GM21529 (cell line): ENCODE data around the gene NR6A1.
"Not testable (repeated sequence)": the region's sequence is repeated elsewhere in the genome, so short reads cannot be mapped to it uniquely, and the experiment has no call there.

Experiments
- ATAC-seq: cut with Tn5 transposase; IDR thresholded peaks from one replicate; pipeline ENCODE4 v1.9.1; 2021; ENCODE audit not compliant: unreplicated experiment

Gene NR6A1

DNA sequence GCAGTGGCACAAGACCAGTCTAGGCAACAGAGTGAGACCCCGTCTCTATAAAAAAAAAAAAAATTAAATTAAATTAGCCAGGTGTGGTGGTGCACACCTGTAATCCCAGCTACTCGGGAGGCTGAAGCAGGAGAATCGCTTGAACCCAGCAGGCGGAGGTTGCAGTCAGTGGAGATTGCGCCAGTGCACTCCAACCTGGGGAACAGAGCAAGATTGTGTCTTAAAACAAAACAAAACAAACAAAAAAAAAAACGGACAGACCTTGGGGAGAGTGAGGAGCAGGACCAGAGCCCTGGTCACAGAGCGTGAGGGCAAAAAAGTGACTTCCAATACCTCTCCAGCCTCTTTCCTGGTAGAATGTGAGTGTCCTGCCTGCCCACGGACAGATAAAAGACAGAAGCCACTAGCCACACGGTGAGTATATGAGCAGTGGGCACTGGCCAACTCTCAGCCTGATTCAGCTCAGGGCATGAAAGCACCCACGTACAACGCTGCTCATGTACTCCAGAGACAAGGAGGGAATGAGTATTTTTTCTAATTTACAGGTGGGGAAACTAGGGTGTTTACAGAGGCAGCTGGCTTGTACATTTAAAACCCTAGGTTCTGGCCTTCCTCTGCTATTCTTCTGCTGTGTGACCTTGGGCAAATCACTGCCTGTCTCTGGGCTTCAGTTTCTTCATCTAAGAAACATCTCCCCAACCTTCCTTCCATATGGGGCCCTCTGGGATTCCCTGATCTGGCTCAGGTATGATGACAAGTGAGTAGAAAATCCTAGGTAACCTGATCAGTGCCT is 7.7 kb upstream of the NR6A1 start:
- ATAC-seq: no peak

DNA sequence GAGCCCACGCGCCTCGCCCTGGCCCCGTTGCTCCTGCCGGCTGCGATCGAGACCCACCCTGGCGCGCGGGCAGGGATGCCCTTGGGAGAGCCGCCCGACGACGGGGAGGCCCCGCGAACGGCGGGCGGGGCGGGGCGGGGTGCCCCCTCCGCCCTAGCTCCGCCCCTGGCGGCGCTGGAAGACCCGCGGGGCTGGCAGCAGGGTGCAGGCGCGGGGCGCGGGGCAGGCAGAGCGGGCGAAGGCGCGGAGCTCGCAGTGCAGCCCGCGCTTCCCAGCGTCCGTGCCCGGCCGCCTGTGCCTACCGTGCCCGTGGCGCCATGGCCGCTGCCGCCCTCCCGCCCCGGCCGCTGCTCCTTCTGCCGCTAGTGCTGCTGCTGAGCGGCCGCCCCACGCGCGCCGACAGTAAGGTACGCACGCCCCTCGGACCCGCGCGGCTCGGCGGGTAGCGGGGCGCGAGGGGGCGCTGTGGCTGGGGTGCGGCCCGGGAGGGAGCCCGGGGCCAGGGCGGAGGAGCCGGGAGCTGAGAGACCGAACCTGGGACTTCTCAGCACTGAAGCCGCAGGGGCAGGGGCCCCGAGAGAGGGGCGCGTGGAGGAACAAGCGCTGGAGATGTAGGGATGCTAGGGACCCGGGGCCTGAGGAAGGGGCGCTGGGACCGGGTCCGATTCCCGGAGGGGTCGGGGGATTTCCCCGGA is 6.0 kb upstream of the NR6A1 start, which contains the start of gene OLFML2A:
Gene OLFML2A (plus strand): TSS at position 180 of the 695 bp plus-strand sequence. CDS start 138 bp downstream, at position 318.
- no peak for ATAC-seq

DNA sequence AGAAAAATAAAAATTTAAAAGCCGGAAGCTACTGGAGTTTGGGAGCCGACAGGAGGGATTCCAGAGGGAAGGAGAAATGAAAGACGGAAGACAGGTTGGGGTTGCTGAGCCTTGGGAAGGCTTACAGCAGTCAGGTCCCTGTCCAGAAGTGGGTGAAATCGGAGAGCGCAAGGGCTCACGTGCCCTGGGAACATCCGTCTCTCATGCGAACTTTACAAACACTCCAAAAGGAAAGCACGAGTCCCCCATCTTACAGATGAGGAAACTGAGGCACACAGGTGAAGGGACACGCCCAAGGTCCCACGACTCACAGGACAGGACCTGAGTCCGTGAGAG is 5.5 kb upstream of the NR6A1 start:
- no peak for ATAC-seq

GRCh38 chr9:124774129-124774978 is 3.2 kb upstream of the NR6A1 start:
- ATAC-seq: peak; percentile 33

DNA sequence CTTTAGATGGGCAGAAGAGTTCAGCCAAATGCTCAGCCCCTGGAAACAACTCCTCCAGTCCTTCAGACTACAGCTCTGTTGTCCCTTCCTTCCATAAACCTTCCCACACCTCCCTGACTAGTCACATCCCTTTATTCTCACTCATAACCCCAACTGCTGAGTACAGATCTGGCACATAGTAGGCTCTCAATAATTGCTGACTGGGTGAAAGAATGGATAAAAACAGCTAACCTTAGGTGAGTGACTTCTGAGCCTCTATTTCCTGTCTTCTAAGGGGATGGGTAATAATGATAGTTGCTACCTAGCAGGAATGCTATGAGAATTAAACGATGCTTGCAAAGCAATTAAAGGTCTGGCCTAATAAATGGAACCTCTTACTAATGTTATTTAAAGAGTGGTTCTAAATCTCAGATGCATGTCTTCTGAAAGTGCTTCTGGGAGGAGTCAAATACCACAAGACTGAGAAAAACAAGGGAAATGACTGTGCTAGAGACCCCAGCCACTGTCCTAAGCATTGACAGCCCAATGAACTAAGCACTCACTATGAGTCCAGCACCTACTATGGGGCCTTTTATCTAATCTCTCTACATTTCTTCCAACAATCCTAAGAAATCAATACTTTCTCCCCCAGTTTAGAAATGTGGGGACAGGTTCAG is 2.5 kb upstream of the NR6A1 start:
- ATAC-seq: no peak

- ATAC-seq: not testable (repeated sequence)
Measured at GRCh38 chr9:124772877-124773276, 1.8 kb upstream of the NR6A1 start.

DNA sequence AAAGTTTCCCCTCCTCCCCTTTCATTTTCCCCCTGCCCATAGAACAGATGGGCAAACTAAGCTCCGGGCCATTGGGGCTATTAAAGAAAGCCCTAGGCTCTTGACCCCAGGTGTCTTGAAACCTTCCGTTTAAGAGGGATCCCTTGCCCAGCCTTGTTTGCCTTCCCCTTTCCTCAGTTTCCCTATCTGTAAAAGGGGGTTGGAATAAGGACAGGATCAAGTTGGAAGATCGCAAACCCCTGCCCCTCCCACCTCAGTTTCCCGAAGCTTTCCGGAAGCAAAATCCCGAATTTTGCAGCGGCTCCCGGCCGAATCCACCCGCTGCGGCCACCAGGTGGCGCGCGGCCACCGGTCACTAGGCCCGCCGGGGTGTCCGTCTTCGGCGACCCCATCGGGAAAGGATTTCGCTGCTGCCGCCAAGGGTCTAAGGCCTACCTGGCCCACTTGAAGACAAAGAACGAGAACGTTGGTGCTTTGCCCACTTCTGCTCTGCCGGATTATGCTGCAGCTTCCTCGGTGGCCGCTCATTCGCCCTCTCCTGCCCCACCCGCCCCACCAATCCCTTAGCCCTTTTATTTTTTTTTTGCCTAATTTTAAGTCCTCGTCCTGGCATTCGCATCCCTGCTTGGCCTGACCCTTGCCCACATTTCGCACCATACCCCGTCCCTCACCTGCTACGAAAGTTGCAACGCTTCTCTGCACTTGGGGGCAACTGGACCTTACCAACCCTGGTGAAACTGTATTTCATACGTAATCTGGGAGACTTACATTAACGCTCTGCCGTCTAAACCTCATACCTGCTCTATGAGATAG is 962 bp upstream of the NR6A1 start:
- no peak for ATAC-seq

GRCh38 chr9:124770359-124771020 is 621 bp downstream of the NR6A1 start:
- ATAC-seq: no peak

GRCh38 chr9:124769549-124770358 is 1.4 kb downstream of the NR6A1 start:
- ATAC-seq: no peak

DNA sequence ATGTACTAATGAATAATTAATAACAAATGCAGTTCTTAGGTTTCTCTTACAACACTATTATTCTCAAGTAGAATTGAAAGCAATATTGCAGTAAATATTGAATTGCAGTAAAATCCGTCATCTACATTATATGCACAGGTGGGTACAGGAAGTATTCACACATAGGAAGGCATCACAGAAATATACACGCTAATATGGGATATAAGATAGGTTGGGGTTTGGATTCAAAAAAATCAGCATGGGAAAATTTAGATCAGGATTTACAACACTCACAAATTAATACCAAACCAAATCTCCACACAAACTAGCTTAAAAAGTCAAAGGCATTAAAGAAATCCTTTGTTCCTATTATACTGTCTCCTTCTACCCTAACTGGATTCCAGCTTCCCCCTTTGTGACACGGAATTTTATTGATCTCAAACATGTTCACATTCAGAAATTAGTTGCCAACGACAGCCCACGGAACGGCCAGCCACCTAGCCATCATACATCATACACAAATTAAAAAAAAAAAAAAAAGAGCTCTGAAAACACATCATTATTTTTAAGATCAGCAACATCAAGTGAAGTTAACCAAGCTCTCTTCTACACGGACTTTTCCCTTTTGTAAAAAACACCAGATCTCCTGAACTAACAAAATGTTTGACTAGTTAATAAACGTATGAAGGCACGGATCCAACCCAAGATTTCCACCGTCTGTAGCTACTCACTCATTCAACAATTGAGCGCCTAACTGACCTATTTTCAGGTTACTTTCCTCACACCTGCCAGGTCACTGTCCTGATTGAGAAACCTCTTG is 2.2 kb downstream of the NR6A1 start:
- ATAC-seq: no peak

DNA sequence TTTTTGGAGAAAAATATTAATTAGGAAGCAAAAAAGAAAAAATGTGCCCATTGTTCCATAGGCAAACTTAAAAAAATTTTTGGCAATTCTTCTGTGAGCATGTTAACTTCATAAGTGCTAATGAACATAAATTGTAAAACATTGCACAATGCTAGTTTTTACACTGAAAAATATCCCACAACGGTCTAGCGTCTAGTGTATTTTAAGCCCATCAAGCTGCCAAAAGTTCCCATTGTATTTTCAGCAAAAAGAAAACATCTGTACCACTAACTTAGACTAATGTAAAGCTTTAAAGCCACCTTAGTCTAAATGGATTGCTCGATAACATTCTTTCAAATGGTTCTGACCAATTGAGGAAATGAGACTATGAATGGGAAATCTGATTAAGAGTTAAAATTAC is 2.8 kb downstream of the NR6A1 start:
- no peak for ATAC-seq

DNA sequence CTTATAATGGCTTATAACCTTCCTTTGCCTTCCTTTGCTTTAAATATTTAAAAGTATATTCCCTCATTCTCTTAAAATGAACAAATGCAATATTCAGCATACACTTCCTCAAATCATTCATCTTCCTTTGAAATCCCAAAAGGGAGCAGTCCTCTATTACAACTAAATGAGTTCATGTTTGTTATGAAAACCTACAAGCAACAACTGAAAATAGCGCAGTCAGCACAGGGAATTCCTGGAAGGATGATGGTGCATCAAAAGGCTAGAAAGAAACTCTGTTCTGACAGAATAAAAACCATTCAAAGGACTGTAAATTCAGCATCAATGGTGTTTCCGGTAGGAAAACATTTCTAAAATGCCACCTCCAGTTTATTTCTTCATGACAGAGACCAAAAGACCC is 3.3 kb downstream of the NR6A1 start:
- ATAC-seq: no peak

DNA sequence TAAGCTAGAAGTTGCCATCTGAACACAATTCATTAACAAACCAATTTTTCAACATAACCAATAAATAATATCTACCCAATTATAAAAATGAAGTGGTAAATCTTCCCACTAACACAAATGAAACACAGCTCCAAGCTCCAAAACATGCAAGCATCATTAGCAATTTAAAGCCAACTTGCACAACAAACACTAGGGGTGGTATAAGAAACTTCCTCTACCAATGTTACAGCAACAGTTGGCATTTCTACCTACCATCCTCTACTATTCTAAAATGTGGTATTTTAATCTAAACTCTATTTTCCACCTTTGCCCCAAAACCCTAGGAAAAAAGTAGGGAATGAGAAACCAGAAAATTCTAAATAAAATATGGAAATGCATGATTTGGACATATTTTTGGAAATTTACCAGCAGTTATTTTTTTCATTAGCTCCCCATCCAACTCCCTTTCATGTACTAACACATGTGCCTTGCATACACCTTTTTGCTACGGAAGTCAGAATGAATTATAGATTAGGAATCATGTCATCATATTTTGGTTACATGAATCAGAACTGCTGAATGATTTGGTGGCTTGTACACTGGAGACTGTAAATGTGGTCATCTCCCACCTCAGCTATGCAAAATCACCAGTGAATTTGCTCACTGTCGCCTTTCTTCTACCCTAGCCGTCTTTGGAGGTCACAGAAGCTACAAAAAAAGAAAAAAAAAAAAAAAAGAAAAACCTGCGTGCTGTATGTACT is 4.1 kb downstream of the NR6A1 start:
- no peak for ATAC-seq

- no peak for ATAC-seq
Measured at GRCh38 chr9:124766326-124766725, 4.8 kb downstream of the NR6A1 start.

GRCh38 chr9:124765439-124765835 is 5.7 kb downstream of the NR6A1 start:
- no peak for ATAC-seq

- ATAC-seq: no peak
Measured at GRCh38 chr9:124764774-124765438, 6.2 kb downstream of the NR6A1 start.

GRCh38 chr9:124762633-124763032 is 8.5 kb downstream of the NR6A1 start:
- ATAC-seq: no peak
